BE2C (cell line): Measurements from ENCODE around the gene COPS7A.

Experiments used
- DNase-seq: peaks from one replicate; pipeline ENCODE4 v3.0.0-alpha.2; 2020
- H3K27me3 ChIP-seq: fragments of 250-450 bp; sonication (Bioruptor Pico); 2 replicates; pipeline ENCODE4 v1.5.1; 2020; ENCODE audit warnings: mild to moderate bottlenecking
- H3K36me3 ChIP-seq: fragments of 250-450 bp; sonication (Bioruptor Pico); 2 replicates; pipeline ENCODE4 v1.5.1; 2020; ENCODE audit warnings: mild to moderate bottlenecking
- H3K4me1 ChIP-seq: fragments of 250-450 bp; sonication (Bioruptor Pico); 2 replicates; pipeline ENCODE4 v1.5.1; 2020
- H3K4me3 ChIP-seq: 2 replicates; pipeline ENCODE4 v1.5.1; 2011; ENCODE audit warnings: low read depth, low read length
- H3K9me3 ChIP-seq: fragments of 250-450 bp; sonication (Bioruptor Pico); 2 replicates; pipeline ENCODE4 v1.5.1; 2020
- CTCF ChIP-seq: IDR thresholded peaks from 2 replicates; pipeline ENCODE4 v1.5.1; 2012; ENCODE audit warnings: mild to moderate bottlenecking, low read depth, low read length

COPS7A gene

DNA sequence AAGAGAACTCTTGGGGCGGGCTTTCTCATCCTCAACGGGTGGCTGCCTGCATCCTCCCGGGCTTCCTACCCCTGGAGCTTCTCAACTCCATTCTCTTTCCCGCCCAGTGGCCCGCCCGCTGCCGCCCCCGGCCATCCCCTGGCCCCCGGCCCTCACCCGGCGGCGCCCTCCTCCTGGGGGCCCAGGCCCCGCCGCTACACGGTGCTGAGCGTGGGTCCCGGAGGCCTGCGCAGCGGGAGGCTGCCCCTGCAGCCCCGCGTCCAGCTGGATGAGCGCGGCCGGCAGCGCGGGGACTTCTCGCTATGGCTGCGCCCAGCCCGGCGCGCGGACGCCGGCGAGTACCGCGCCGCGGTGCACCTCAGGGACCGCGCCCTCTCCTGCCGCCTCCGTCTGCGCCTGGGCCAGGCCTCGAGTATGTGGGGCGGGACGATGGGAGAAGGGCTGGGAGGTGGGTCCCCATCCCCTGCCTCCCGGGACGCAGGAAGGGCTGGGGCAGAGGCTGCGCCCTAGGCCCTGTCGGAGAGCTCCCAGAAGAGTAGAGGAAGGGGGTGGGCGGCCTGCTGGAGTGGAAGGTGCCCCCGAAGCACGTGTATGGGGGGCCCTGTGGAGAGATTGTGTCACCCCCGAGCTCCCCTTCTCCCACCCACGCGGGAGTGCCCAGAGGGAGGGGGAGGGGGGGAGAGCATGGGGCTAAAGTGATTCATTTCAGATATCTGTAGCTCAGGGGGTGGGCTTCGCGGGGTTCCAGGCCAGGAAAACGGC, 49.9 kb downstream of the COPS7A start:
- no peak for DNase-seq
- Histone ChIP-seq H3K4me3 (no peak overlapping the region), H3K9me3 (no peaks in the 10 kb centered on the region), H3K4me1 (peaks cover 30% of the 10 kb centered on the region), H3K36me3 (peaks cover 26% of the 10 kb centered on the region), H3K27me3 (no peaks in the 10 kb centered on the region)
- TF ChIP-seq CTCF: no peak

GRCh38 chr12:6774499-6775062, 50.7 kb downstream of the COPS7A start:
- no peaks in the 10 kb centered on the region for H3K27me3 ChIP-seq
- no peaks in the 10 kb centered on the region for H3K9me3 ChIP-seq
- no peak overlapping the region for H3K4me3 ChIP-seq
- DNase-seq: no peak
- peaks cover 22% of the 10 kb centered on the region for H3K36me3 ChIP-seq
- H3K4me1 ChIP-seq: peaks cover 25% of the 10 kb centered on the region
- no peak for TF ChIP-seq CTCF

DNA sequence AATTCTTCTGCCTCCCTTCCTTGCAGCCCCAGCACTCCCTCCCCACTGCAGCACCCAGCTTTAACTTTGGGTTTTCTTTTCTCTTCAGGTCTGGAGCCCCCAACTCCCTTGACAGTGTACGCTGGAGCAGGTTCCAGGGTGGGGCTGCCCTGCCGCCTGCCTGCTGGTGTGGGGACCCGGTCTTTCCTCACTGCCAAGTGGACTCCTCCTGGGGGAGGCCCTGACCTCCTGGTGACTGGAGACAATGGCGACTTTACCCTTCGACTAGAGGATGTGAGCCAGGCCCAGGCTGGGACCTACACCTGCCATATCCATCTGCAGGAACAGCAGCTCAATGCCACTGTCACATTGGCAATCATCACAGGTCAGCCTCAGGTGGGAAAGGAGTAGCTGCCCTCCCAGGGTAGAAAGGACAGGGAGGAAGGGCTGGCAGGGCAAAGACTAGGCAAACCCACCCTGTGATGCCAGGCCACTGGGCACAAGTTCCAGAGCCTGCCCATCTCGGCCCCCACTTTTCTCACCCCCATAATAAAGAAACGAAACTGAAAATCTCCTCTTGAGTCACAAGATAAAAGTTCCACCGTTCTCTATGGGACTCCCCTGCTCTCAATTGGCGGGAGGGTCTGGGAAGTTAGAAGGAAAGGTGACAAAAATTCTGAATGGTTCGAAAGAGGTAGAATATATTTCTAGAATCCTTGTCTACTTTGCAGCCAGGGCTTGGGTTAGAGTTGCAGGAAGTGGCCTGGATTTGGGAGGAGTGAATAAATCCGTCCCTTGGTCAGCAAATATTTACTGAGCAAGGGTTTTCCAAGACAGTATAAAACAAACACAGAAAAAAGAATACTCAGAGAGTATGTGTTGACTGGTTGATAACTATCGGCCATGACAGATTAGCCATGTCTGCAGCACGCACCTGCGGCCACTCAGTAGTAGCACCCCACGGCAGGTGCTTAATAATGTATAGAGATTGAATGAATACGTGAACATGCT, 51.6 kb downstream of the COPS7A start:
- Histone ChIP-seq H3K36me3 (peaks cover 13% of the 10 kb centered on the region), H3K9me3 (no peaks in the 10 kb centered on the region), H3K4me3 (no peak overlapping the region), H3K27me3 (no peaks in the 10 kb centered on the region), H3K4me1 (peaks cover 16% of the 10 kb centered on the region)
- TF ChIP-seq CTCF: no peak
- DNase-seq: no peak

- Histone ChIP-seq H3K9me3 (no peaks in the 10 kb centered on the region), H3K36me3 (no peaks in the 10 kb centered on the region), H3K27me3 (no peaks in the 10 kb centered on the region), H3K4me1 (peaks cover 5% of the 10 kb centered on the region; the same call in 1 of the 2 replicates), H3K4me3 (no peak overlapping the region)
- no peak for TF ChIP-seq CTCF
- DNase-seq: no peak
Measured at GRCh38 chr12:6777386-6777785, 53.5 kb downstream of the COPS7A start.

GRCh38 chr12:6778217-6778573, 54.3 kb downstream of the COPS7A start:
- Histone ChIP-seq H3K27me3 (no peaks in the 10 kb centered on the region), H3K4me1 (peaks cover 5% of the 10 kb centered on the region; the same call in 1 of the 2 replicates), H3K9me3 (no peaks in the 10 kb centered on the region), H3K36me3 (no peaks in the 10 kb centered on the region), H3K4me3 (peak overlapping the region; percentile 46)
- peak; percentile 63 for DNase-seq
- TF ChIP-seq CTCF: no peak
